IMR-90 (cell line): ENCODE measurements around the gene TCEAL6. TPM values are rescaled to one million over a fixed set of nuclear protein-coding genes. Genes with fewer than 3 reads are reported as not detected.
"Not testable (repeated sequence)": the region's sequence is repeated elsewhere in the genome, so short reads cannot be mapped to it uniquely, and the experiment has no call there.

Source experiments
- ATAC-seq: fragments of 200-7000 bp; cut with Tn5 transposase; 2 replicates; pipeline ENCODE4 v1.9.1; 2020; ENCODE audit warnings: low read depth, mild to moderate bottlenecking, moderate library complexity
- BruUV-seq: library from RNA; stranded (reverse); fragments of 400-500 nt; replicated peaks from 2 replicates; lab custom pipeline; 2021; lab: Mats Ljungman, UMichigan
- CTCF ChIA-PET: fragments of 300-600 bp; formaldehyde crosslinking; extraction: SDS; loops from one replicate; lab custom pipeline; 2021; ENCODE audit warnings: antibody characterized with exemption; lab: Yijun Ruan, JAX
- POLR2A ChIA-PET: fragments of 300-600 bp; sonication (Branson Sonifier 250); formaldehyde crosslinking; loops from one replicate; lab custom pipeline; 2022; ENCODE audit warnings: antibody characterized with exemption; ENCODE audit not compliant: unreplicated experiment; lab: Charles Lee
- DNase-seq: peaks from one replicate; pipeline ENCODE4 v3.0.0; 2013
- H2AFZ ChIP-seq: replicated peaks from 2 replicates; pipeline ENCODE3; 2013; ENCODE audit warnings: low read length, mild to moderate bottlenecking; ENCODE audit not compliant: poor library complexity
- H2AK5ac ChIP-seq: 2 replicates; pipeline ENCODE4 v1.6.1; 2013; ENCODE audit warnings: low read depth, low read length, inconsistent platforms
- H2AK9ac ChIP-seq: replicated peaks from 2 replicates; pipeline ENCODE3; 2013; ENCODE audit warnings: mild to moderate bottlenecking, low read depth, low read length, moderate library complexity; ENCODE audit not compliant: poor library complexity
- H2BK120ac ChIP-seq: 2 replicates; pipeline ENCODE4 v1.6.1; 2013; ENCODE audit warnings: low read depth, low read length, inconsistent platforms
- H2BK15ac ChIP-seq: 3 replicates; pipeline ENCODE4 v1.6.1; 2013; ENCODE audit warnings: low read depth, low read length, inconsistent platforms
- H2BK20ac ChIP-seq: 2 replicates; pipeline ENCODE4 v1.6.1; 2013; ENCODE audit warnings: low read depth, mild to moderate bottlenecking, inconsistent platforms, low read length, moderate library complexity
- H2BK5ac ChIP-seq: 2 replicates; pipeline ENCODE4 v1.6.1; 2013; ENCODE audit warnings: mild to moderate bottlenecking, low read depth, low read length, inconsistent platforms; ENCODE audit not compliant: poor library complexity, severe bottlenecking
- H3K14ac ChIP-seq: replicated peaks from 2 replicates; pipeline ENCODE4 v1.6.1; 2013; ENCODE audit warnings: low read depth, low read length, inconsistent platforms
- H3K18ac ChIP-seq: 2 replicates; pipeline ENCODE4 v1.6.1; 2013; ENCODE audit warnings: low read depth, low read length, control low read depth
- H3K23ac ChIP-seq: 2 replicates; pipeline ENCODE4 v1.6.1; 2013; ENCODE audit warnings: low read depth, low read length, inconsistent platforms
- H3K27ac ChIP-seq: 2 replicates; pipeline ENCODE4 v1.5.1; 2013; ENCODE audit warnings: mild to moderate bottlenecking, control low read depth, low read length; ENCODE audit not compliant: insufficient read depth
- H3K27me3 ChIP-seq: 2 replicates; pipeline ENCODE4 v1.6.1; 2013; ENCODE audit warnings: low read length; ENCODE audit not compliant: control insufficient read depth, insufficient read depth
- H3K36me3 ChIP-seq: 2 replicates; pipeline ENCODE4 v1.6.1; 2013; ENCODE audit warnings: low read length, mixed read lengths; ENCODE audit not compliant: control insufficient read depth, insufficient read depth
- H3K4ac ChIP-seq: 2 replicates; pipeline ENCODE4 v1.6.1; 2013; ENCODE audit warnings: low read depth, low read length, inconsistent platforms
- H3K4me1 ChIP-seq: 2 replicates; pipeline ENCODE4 v1.6.1; 2013; ENCODE audit warnings: low read length, mixed read lengths; ENCODE audit not compliant: control insufficient read depth, insufficient read depth
- H3K4me2 ChIP-seq: 2 replicates; pipeline ENCODE4 v1.6.1; 2013; ENCODE audit warnings: low read depth, mild to moderate bottlenecking, control low read depth, low read length, moderate library complexity
- H3K4me3 ChIP-seq: 2 replicates; pipeline ENCODE4 v1.5.1; 2013; ENCODE audit warnings: low read depth, mild to moderate bottlenecking, control low read depth, low read length, moderate library complexity; ENCODE audit not compliant: insufficient read depth
- H3K56ac ChIP-seq: 2 replicates; pipeline ENCODE4 v1.6.1; 2013; ENCODE audit warnings: low read length, inconsistent platforms; ENCODE audit not compliant: insufficient read depth; ENCODE audit errors: extremely low read depth
- H3K79me1 ChIP-seq, 2 experiments: 2 replicates each; pipeline ENCODE4 v1.6.1; 2013; ENCODE audit warnings: low read length in 2 of 2, inconsistent platforms in 1 of 2, low read depth in 1 of 2
- H3K9ac ChIP-seq: 2 replicates; pipeline ENCODE4 v1.6.1; 2013; ENCODE audit warnings: low read depth, low read length, control low read depth
- H3K9me1 ChIP-seq: 2 replicates; pipeline ENCODE4 v1.6.1; 2013; ENCODE audit warnings: low read length, inconsistent platforms; ENCODE audit not compliant: insufficient read depth
- H3K9me3 ChIP-seq: 2 replicates; pipeline ENCODE4 v1.6.1; 2013; ENCODE audit warnings: low read length; ENCODE audit not compliant: control insufficient read depth, insufficient read depth
- H4K20me1 ChIP-seq: 2 replicates; pipeline ENCODE4 v1.6.1; 2013; ENCODE audit warnings: low read length, inconsistent platforms; ENCODE audit not compliant: insufficient read depth
- H4K5ac ChIP-seq: 2 replicates; pipeline ENCODE4 v1.6.1; 2013; ENCODE audit warnings: mild to moderate bottlenecking, low read depth, low read length, control low read depth
- H4K8ac ChIP-seq, 2 experiments: 2 replicates each; pipeline ENCODE4 v1.6.1; 2013; ENCODE audit warnings: low read depth in 2 of 2, low read length in 2 of 2, control low read depth in 1 of 2, inconsistent platforms in 1 of 2
- H4K91ac ChIP-seq: 2 replicates; pipeline ENCODE4 v1.6.1; 2013; ENCODE audit warnings: low read depth, low read length, inconsistent platforms; ENCODE audit not compliant: insufficient read depth
- FOS ChIP-seq: fragments of 150-350 bp; IDR thresholded peaks from 2 replicates; pipeline ENCODE4 v1.6.1; 2016; ENCODE audit warnings: low read depth, low read length
- MXI1 ChIP-seq: IDR thresholded peaks from 2 replicates; pipeline ENCODE4 v1.6.1; 2012; ENCODE audit warnings: low read depth, mild to moderate bottlenecking, low read length, moderate library complexity, borderline replicate concordance
- WGBS, 2 experiments: methylation state at CpG; one replicate each; pipeline versions ENCODE4 v1.1.5 to v1.1.7; 2013; ENCODE audit warnings: missing lambda C conversion rate in 2 of 2; ENCODE audit not compliant: insufficient read length in 1 of 2; ENCODE audit errors: extremely low coverage in 2 of 2; 5-methylcytosine and 5-hydroxymethylcytosine counted together
- dilution Hi-C: fragments of 300-500 bp; cut with HindIII; formaldehyde crosslinking; loops from one replicate; pipeline ENCODE4 v1.14.3; 2018; ENCODE audit warnings: low sequenced_read_pairs; ENCODE audit not compliant: unreplicated experiment
- in situ Hi-C: fragments of 300-500 bp; cut with MboI; formaldehyde crosslinking; loops from 3 replicates; pipeline ENCODE4 v1.14.3; 2019; ENCODE audit warnings: low sequenced_read_pairs, inconsistent platforms, mixed read lengths
- intact Hi-C: fragments of 100-400 bp; cut with micrococcal nuclease; formaldehyde crosslinking; loops from 2 replicates; pipeline ENCODE4 v1.10.0; 2022
- polyA plus RNA-seq, 3 experiments: library from polyadenylated mRNA; depleted of rRNA; stranded (reverse); fragments of >200 nt; gene quantifications; 2 replicates each; pipeline ENCODE4 v1.2.3, GENCODE V29; 2012; ENCODE audit warnings: low replicate concordance in 1 of 3
- total RNA-seq: library from RNA; depleted of rRNA; stranded (reverse); fragments of >200 nt; gene quantifications from 2 replicates; pipeline ENCODE4 v1.2.3, GENCODE V29; 2012

The TCEAL6 gene
- total and polyA plus RNA-seq, 2 of the 4 experiments (the other 2 are of a cell fraction), result not detected

GRCh38 chrX:102154218-102154860 is 12.1 kb upstream of the TCEAL6 start (continued):
- TF ChIP-seq MXI1 (no peak), FOS (no peak)

- WGBS, 2 experiments, result 38% methylated on average over 9 of the region's 19 CpGs; no CpG with 5 or more reads in 1 of the 2 experiments
- POLR2A ChIA-PET, H3K9ac ChIP-seq, H3K4me3 ChIP-seq, H3K18ac ChIP-seq, H4K8ac ChIP-seq, H3K27me3 ChIP-seq, H2AK9ac ChIP-seq, BruUV-seq, CTCF ChIA-PET, H3K9me1 ChIP-seq, H2BK15ac ChIP-seq, H3K14ac ChIP-seq, H3K56ac ChIP-seq, H2BK120ac ChIP-seq, H3K9me3 ChIP-seq, H3K23ac ChIP-seq, H2AK5ac ChIP-seq, H3K36me3 ChIP-seq, H4K91ac ChIP-seq, H2AFZ ChIP-seq, H2BK5ac ChIP-seq, H2BK20ac ChIP-seq, intact Hi-C loops, H4K5ac ChIP-seq, H3K4me2 ChIP-seq, dilution Hi-C loops, H3K4me1 ChIP-seq, ATAC-seq, H3K79me1 ChIP-seq, DNase-seq, H3K4ac ChIP-seq, in situ Hi-C loops, H3K27ac ChIP-seq, H4K20me1 ChIP-seq: not testable (repeated sequence)
Measured at GRCh38 chrX:102141631-102142030, 650 bp downstream of the TCEAL6 start.

- H3K27ac ChIP-seq, H2AFZ ChIP-seq, H3K4me2 ChIP-seq, H3K18ac ChIP-seq, POLR2A ChIA-PET, H2BK120ac ChIP-seq, H2BK15ac ChIP-seq, H3K9ac ChIP-seq, H3K36me3 ChIP-seq, ATAC-seq, intact Hi-C loops, H3K4ac ChIP-seq, H3K79me1 ChIP-seq, H3K23ac ChIP-seq, in situ Hi-C loops, H3K9me3 ChIP-seq, H2BK5ac ChIP-seq, H3K4me1 ChIP-seq, H4K5ac ChIP-seq, DNase-seq, H4K91ac ChIP-seq, H3K56ac ChIP-seq, H2BK20ac ChIP-seq, H4K20me1 ChIP-seq, H4K8ac ChIP-seq, H2AK5ac ChIP-seq, H2AK9ac ChIP-seq, dilution Hi-C loops, H3K9me1 ChIP-seq, CTCF ChIA-PET, H3K14ac ChIP-seq, H3K4me3 ChIP-seq, BruUV-seq, H3K27me3 ChIP-seq: not testable (repeated sequence)
- WGBS, 2 experiments, result no CpG with 5 or more reads among the region's 16 CpGs
Measured at GRCh38 chrX:102140876-102141275, 1.4 kb downstream of the TCEAL6 start.
